HG02642 (cell line): ENCODE measurements around the gene UGT2B17.
A peak's percentile ranks its signal among the peaks of the same experiment; 100 is the strongest.
"Not testable (repeated sequence)": the region's sequence is repeated elsewhere in the genome, so short reads cannot be mapped to it uniquely, and the experiment has no call there.

Source experiments
- ATAC-seq: cut with Tn5 transposase; IDR thresholded peaks from one replicate; pipeline ENCODE4 v1.9.1; 2021; ENCODE audit warnings: mild to moderate bottlenecking; ENCODE audit not compliant: unreplicated experiment, poor library complexity

UGT2B17 gene

DNA sequence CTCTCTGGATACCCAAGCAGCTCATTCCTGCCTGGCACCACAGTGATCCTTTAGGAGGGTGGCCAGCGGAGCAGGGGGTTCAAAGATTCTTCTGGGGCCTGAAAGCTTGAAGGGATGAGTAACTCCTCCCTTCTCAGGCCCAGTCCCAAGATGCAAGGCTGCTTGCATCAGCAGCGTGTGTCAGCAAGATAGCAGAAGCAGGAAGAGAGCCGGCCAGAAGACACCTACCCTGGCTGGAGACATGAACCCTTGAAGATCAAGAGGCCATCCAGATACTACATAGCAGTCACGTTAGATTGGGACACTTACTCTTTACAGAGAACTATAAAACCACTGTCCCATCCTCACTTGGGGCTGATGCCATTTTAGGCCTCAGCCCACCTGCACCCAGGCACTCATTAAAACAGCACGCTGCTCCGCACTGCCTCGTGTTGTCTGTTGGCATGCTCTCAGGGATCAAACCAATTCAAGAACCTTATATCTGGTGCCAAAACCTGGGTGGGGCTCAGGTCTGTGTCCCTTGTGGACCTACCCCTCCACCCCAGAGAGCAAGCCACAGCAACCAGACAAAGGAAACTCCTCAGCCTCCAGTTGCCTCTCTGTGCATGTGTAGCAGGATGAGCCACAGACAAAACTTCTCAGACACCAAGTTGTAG lies 6.5 kb downstream of the UGT2B17 start:
- ATAC-seq = peak; percentile 65

DNA sequence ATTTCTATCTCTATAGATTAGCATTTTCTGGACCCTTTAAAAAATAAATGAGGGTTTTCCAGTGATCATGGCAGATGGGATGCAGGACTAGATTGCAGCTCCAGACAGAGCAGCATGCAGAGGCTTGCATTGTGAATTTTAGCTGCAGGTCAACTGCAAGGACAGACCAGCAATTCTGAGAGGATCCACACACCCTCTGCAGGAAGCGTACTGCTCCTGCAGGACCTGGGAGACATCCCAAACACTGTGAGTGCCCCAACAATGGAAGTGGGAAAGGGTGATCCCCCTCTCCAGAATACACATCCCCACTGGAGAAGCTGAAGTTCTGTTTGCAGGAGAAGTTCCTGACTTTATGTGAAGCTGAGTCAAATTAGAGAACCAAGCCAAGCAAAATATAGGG lies 7.1 kb downstream of the UGT2B17 start:
- ATAC-seq = peak; percentile 26

DNA sequence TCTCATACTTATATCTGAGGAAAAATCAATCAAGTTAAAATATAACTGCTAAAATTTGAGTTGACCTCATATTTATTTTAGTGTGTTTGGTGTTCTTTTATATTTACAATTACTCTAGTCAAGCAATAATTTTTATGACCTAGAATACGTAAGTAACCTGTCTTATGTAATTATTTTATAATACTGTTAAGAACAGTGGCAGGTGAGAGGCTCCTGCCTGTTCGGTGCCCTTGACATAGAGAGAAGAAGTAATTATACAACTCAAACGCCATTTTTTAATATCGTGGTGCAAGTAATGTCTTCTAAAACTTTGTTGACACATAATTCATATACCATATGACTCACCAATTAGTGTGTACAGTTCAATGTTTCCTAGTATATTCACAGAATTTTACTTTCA lies 7.6 kb downstream of the UGT2B17 start:
- not testable (repeated sequence) for ATAC-seq

DNA sequence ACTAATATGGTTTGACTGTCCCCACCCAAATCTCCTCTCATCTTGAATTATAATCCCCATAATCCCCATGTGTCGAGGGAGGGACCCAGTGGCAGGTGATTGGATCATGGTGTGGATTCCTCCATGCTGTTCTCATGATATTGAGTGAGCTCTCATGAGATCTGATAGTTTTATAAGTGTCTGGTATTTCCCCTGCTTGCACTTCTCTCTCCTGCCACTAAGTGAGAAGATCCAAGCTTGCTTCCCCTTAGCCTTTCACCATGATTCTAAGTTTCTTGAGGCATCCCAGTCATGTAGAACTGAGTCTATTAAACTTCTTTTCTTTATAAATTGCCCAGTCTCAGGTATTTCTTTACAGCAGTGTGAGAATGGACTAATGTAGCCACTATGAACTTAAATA lies 9.8 kb downstream of the UGT2B17 start:
- not testable (repeated sequence) for ATAC-seq

DNA sequence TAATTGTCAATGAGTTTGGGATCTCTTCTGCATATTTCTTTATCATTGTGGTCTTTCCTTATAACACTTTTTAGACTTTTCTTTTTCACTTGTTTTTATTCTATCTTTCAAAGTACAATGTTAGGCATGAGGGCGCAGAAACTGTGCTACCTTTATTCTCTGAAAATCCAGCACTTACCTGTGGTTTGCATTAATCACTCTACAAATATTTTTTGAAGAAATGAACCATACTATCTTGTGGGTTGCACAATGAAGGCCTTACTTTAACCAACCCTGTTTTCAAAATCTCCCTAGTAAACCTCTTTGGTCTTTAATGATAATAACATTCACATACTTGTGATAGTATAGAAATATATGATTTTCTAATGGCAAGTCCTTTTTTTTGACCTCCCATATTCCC lies 11.0 kb downstream of the UGT2B17 start:
- not testable (repeated sequence) for ATAC-seq

DNA sequence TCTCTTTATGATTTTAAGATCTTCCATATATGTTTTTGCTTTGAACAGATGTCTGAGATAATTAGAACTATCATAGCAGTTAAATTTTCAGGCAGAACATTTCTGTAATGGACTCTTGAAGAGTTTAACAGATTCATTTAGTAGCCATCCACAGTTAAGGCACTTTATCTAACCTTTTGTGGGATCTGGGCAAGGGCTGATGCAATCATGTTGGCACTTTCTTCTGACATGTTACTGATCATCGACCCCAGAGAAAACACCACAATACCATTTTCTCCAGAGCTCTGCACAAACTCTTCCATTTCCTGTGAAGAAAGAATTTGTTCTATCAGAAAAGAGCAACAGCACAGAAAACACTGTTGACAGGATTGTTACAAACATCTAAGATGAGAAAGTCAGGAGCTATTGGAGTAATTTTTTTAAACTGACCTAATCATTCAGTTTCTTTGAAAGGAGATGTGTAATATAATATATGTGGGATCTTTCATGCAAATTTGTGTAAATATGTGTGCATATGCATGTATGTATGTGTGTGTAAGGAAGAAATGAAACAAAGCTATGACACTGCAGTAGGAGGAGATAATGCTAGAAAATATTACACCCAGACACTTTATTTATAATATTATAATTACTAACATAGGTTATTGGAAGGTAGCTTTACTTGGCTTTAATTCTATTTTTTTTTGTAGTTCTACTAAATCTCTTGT lies 15.6 kb downstream of the UGT2B17 start:
- ATAC-seq = not testable (repeated sequence)

DNA sequence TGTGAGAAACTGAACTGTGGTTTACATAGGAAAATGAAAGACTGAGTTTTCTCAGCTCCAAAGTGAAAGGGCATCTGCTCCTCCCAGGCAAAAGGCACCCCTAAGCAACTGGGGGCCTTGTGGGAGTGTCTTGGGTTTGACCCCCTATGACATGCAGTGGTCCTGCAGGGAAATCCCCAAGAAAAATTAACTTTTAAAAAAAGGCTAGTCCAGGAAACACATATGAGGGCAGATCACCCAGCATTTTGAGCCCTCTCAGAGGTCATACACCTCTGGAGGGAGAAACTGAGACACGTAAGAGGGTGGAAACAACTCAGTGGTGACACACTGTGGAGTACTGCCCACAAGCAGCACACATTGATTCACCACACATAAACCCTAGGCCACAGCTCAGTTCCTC lies 22.3 kb downstream of the UGT2B17 start:
- peak; percentile 79 for ATAC-seq

DNA sequence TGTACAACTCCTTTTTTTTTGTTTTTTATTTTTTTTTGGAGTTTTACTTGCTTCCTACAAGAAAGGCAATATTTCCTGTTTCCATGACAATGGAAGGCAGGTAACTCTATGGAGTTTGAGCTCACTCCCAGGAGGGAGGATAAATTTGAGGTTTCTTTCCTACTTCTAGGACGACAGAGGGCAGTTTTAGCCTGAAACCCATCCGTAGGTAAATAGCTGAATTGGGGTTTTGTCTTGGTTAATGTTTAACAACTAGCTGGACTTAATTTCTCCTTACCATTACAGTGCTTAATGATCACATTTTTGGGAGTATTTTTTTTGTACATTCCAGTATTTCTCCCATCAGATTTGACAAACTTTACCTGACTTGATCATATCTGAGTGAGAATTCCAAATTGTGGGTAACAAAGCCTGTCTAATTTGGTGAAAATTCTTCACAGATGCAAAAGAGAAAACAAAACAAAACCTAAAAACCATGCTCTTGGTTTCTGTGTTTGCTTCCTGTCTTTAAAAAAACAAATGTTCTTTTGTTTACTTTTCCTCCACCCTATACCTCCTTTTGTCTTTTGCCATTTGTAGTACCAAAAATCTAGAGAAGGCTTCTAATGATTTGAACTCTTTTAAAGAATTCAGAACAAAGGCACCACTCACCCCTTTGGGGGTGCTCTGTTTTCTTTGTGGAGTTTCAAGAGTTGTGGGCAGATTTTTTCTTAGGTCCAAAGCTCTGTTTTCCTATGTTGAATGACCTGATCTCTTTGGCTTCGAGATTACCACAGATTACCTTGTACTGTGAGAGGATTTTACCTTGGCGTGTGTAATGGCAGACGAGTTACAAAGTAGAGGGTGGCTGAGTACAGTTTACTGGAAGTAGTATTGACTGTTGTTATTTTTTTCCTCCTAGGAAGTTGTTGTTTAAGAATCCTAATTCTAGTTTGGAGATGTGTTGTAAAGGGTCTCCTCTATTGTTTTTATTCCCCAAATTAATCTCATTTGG lies 23.0 kb downstream of the UGT2B17 start:
- ATAC-seq = peak; percentile 62

DNA sequence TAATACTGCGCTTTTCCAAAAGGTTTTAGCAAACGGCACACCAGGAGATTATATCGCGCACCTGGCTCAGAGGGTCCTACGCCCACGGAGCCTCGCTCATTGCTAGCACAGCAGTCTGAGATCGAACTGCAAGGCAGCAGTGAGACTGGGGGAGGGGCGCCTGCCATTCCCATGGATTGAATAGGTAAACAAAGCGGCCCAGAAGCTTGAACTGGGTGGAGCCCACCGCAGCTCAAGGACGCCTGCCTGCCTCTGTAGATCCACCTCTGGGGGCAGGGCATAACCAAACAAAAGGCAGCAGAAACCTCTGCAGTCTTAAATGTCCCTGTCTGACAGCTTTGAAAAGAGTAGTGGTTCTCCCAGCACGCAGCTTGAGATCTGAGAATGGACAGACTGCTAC lies 33.4 kb downstream of the UGT2B17 start:
- ATAC-seq = not testable (repeated sequence)

DNA sequence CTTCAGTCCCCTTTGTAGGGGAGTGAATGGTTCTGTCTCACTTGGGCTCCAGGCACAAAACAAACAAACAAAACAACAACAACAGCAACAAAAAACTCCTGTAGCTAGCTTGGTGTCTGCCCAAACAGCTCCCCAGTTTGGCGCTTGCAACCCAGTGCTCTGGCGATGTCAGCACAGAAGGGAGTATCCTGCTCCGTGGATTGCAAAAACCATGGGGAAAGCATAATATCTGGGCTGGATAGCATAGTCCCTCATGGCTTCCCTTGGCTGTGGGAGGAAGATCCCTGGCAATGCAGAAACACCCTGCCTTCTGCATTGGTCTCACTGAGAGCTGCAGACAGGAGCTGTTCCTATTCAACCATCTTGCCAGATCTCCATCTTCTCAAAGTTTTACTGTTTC lies 39.7 kb downstream of the UGT2B17 start:
- no peak for ATAC-seq

DNA sequence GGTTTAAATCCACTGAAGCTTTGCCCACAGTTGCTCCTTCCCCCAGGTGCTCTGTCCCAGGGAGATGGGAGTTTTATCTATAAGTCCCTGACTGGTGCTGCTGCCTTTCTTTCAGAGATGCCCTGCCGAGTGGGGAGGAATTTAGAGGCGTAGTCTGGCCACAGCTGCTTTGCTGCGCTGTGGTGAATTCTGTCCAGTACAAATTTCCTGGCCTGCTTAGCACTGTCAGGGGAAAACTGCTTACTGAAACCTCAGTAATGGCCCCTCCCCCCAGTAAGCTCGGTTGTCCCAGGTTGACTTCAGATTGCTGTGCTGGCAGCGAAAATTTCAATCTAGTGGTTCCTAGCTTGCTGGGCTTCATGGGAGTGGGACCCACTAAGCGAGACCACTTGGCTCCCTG lies 40.1 kb downstream of the UGT2B17 start:
- no peak for ATAC-seq

DNA sequence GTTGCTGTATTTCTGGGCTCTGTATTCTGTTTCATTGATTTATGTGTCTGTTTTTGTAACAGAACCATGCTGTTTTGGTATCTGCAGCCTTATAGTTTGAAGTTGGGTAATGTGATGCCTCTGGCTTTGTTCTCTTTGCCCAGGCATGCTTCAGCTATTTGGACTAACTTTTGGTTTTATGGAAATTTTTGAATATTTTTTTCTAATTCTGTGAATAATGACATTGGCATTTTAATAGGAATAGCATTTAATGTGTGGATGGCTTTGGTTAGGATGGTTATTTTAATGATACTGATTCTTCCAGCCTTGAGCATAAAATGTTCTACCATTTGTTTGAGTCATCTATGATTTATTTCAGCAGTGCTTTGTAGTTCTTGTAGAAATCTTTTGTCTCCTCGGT lies 53.9 kb downstream of the UGT2B17 start:
- not testable (repeated sequence) for ATAC-seq

DNA sequence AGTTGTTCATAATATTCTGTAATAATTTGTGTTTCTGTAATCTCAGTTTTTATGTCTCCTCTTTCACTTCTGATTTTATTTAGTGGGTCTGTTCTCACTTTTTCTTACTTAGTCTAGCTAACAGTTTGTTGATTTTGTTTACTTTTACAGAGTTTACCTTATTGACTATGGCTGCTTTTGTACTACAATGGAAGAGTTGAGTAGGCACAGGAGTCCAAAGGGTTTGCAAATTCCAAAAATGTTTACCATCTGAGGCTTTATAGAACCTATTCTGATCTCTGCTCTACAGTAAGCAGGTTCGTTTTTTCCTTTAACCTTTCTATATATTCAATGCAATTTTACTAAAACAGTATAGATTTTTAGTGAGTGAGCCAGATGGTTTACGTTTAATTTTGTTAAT lies 55.1 kb downstream of the UGT2B17 start:
- no peak for ATAC-seq

DNA sequence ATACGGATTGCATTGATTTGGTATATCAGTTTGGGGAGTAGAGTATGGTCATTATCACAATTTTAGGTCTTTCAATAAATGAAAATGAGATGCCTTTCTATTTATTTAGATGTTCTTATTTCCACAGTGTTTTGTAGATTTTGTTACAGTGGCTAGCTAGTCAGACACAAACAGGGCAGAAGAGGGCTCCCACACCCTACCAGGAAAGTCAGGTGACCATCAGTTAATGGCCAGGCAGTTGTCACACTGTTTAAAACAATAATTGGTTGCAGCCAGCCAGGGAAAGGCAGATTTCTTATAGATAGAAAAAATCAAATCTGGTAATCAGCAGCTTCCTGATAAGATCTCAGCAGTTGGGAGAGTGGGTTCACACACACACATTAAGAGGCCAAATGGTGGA lies 57.2 kb downstream of the UGT2B17 start:
- no peak for ATAC-seq

DNA sequence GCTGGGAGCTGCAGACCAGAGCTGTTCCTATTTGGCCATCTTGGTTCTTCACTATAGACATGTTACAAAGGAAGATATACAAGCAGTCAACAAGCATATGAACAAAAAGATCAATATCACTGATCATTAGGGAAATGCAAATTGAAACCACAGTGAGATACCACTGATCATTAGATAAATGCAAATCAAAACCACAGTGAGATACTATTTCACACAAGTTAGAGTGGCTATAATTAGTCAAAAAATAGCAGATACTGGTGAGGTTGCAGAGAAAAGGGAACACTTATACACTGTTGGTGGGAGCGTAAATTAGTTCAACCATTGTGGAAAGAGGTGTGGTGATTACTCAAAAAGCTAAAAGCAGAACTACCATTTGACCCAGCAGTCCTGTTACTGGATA lies 70.7 kb downstream of the UGT2B17 start:
- ATAC-seq = not testable (repeated sequence)

DNA sequence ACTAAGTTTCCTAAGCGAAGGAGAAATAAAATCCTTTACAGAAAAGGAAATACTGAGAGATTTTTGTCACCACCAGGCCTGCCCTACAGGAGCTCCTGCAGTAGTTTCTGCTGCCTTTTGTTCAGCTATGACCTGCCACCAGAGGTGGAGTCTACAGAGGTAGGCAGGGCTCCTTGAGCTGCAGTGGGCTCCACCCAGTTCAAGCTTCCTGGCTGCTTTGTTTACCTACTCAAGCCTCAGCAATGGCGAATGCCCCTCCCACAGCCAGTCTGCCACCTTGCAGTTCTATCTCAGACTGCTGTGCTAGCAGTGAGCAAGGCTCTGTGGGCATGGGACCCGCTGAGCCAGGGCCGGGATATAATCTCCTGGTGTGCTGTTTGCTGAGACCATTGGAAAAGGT lies 71.3 kb downstream of the UGT2B17 start:
- ATAC-seq = not testable (repeated sequence)

DNA sequence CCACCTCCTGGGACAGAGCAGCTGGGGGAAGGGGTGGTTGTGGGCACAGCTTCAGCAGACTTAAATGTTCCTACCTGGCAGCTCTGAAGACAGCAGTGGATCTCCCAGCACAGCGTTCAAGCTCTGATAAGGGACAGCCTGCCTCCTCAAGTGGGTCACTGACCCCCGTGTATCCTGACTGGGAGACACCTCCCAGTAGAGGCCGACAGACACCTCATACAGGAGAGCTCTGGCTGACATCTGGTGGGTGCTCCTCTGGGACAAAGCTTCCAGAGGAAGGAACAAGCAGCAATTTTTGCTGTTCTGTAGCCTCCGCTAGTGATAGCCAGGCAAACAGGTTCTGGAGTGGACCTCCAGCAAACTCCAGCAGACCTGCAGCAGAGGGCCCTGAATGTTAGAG lies 72.7 kb downstream of the UGT2B17 start:
- ATAC-seq = not testable (repeated sequence)

DNA sequence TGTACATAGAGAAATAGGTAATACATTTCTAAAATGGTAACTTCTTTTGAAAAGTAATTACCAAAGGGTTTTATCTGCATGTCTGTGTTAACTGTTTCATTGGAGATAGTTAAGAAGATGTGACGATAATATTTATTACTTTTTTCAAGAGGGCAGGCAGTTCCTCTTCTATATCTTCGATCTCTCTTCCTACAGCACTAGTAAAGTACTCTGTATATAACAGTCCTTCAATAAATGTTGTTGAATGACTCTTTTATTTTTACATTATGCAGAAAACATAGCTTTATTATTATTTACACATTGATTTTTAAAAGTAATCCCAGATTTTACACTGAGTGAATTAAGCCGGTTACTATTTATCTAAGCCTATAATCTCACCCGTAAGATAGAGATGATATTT lies 77.1 kb downstream of the UGT2B17 start:
- ATAC-seq = no peak

DNA sequence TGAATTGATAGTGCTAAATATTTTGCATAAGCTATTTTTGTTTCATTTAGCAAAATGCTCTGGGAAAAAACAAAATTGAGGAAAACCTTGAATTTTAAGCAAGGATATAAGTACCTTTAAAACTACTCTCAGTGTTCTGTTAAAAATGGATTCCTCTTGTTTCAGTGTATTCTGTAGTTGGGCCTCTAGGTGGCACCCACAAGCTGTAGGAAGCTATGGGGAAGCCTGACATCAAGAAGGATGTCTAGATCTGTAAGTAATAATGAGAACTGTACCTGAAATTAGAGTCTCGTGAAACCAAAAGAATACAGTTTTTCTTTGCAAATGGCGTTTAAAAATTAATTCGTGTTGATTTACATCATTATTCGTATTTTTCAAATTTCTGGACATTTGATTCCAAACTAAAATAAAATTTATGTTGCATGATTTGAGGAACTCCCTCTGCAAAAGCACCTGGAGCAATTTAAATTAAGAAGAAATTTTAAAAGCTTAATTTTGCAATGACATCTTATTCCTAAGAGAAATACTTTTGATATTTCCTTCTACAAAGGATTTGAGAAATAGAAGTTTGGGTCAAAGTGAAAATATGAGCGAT lies 77.6 kb downstream of the UGT2B17 start:
- ATAC-seq = peak; percentile 94

DNA sequence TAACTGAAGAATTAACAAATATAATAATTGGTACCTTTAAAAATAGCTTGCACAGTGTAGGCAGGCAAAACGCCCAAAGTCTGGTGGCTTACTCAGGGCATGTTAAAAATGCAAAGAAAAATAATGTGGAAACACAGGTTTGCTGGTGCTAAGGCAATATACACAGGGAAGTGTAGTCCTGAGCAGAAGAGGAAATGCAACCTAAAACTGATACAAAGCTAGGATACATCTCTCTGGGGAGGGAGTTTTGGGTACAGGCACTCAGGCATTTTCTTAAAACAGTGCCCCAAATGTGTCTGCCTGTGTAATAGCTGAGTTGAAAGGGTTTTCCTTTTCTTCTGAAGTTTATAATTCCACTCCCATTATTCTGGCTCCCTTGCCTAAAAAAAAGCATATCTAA lies 81.4 kb downstream of the UGT2B17 start:
- ATAC-seq = no peak
